Esophagus muscularis mucosa (tissue), 4 donors: ENCODE results near the gene TSC2.

Experiments used
- CTCF ChIP-seq, 3 experiments: fragments of 200-600 bp in 2 of 3; fragments of 450-650 bp in 1 of 3; sonication (generic) in 2 of 3; IDR thresholded peaks; one replicate each; pipeline ENCODE4 v1.5.1; 2017 to 2019; ENCODE audit warnings: antibody characterized with exemption in 3 of 3, mild to moderate bottlenecking in 2 of 3, moderate library complexity in 1 of 3
- EP300 ChIP-seq: sonication (generic); formaldehyde crosslinking; IDR thresholded peaks from one replicate; pipeline ENCODE4 v1.6.1; 2017; ENCODE audit warnings: antibody characterized with exemption
- POLR2A ChIP-seq: fragments of 450-650 bp; IDR thresholded peaks from one replicate; pipeline ENCODE4 v1.6.1; 2017; ENCODE audit warnings: antibody characterized with exemption, moderate library complexity, mild to moderate bottlenecking, low read depth
- POLR2AphosphoS5 ChIP-seq, 2 donors: sonication (generic); formaldehyde crosslinking; IDR thresholded peaks; one replicate each; pipeline ENCODE4 v1.6.1; 2017; ENCODE audit warnings: antibody characterized with exemption in 2 of 2

GRCh38 chr16:2071454-2072202 lies 23.8 kb downstream of the TSC2 start:
- TF ChIP-seq POLR2AphosphoS5 (IDR thresholded peaks at IDR 0.05), result no peak
- TF ChIP-seq CTCF (IDR thresholded peaks at IDR 0.05), result no peak
- TF ChIP-seq POLR2A, result no peak
- TF ChIP-seq EP300, result no peak
